Loucy (cell line): ENCODE data around the gene MYCN.
"Not testable (repeated sequence)": the region's sequence is repeated elsewhere in the genome, so short reads cannot be mapped to it uniquely, and the experiment has no call there.

Experiments
- H2AFZ ChIP-seq: fragments of 200-600 bp; sonication (generic); 2 replicates; pipeline ENCODE4 v1.6.0; 2016; ENCODE audit warnings: antibody characterized with exemption, mild to moderate bottlenecking, low read length, moderate library complexity
- H3F3A ChIP-seq: fragments of 200-600 bp; 2 replicates; pipeline ENCODE4 v1.6.0; 2016; ENCODE audit warnings: antibody characterized with exemption, low read depth, mild to moderate bottlenecking
- H3K27me3 ChIP-seq: fragments of 200-600 bp; sonication (generic); 2 replicates; pipeline ENCODE4 v1.6.1; 2014; ENCODE audit warnings: low read length, mild to moderate bottlenecking; ENCODE audit not compliant: insufficient read depth, poor library complexity, severe bottlenecking
- H3K36me3 ChIP-seq: fragments of 200-600 bp; sonication (generic); 2 replicates; pipeline ENCODE4 v1.6.1; 2016; ENCODE audit warnings: low read length; ENCODE audit not compliant: insufficient read depth
- H3K4me1 ChIP-seq: fragments of 200-600 bp; sonication (generic); 2 replicates; pipeline ENCODE4 v1.5.1; 2014; ENCODE audit warnings: low read length, mild to moderate bottlenecking; ENCODE audit not compliant: insufficient read depth, poor library complexity, severe bottlenecking
- H3K4me2 ChIP-seq: fragments of 200-600 bp; sonication (generic); 2 replicates; pipeline ENCODE4 v1.6.0; 2014; ENCODE audit warnings: antibody characterized with exemption, low read length, low read depth, mild to moderate bottlenecking; ENCODE audit not compliant: poor library complexity, severe bottlenecking
- H3K4me3 ChIP-seq: fragments of 200-600 bp; sonication (generic); 2 replicates; pipeline ENCODE4 v1.5.1; 2014; ENCODE audit warnings: low read length, mild to moderate bottlenecking, mixed read lengths; ENCODE audit not compliant: poor library complexity, severe bottlenecking
- H3K79me2 ChIP-seq: fragments of 200-600 bp; sonication (generic); 2 replicates; pipeline ENCODE4 v1.6.1; 2014; ENCODE audit warnings: low read length; ENCODE audit not compliant: insufficient read depth
- H3K9ac ChIP-seq: fragments of 200-600 bp; sonication (generic); 2 replicates; pipeline ENCODE4 v1.6.0; 2014; ENCODE audit warnings: mild to moderate bottlenecking, low read depth, low read length, moderate library complexity; ENCODE audit not compliant: poor library complexity, severe bottlenecking
- H3K9me2 ChIP-seq: fragments of 200-600 bp; sonication (generic); replicated peaks from 2 replicates; pipeline ENCODE4 v1.6.1; 2016; ENCODE audit warnings: low read depth, low read length, mixed read lengths
- H3K9me3 ChIP-seq: fragments of 200-600 bp; sonication (generic); 2 replicates; pipeline ENCODE4 v1.6.1; 2014; ENCODE audit warnings: mild to moderate bottlenecking, antibody characterized with exemption, low read length, low read depth; ENCODE audit not compliant: insufficient read depth
- H4K20me1 ChIP-seq: fragments of 200-600 bp; sonication (generic); 2 replicates; pipeline ENCODE4 v1.6.0; 2014; ENCODE audit warnings: antibody characterized with exemption, low read length, mild to moderate bottlenecking; ENCODE audit not compliant: insufficient read depth, poor library complexity, severe bottlenecking
- CTCF ChIP-seq: fragments of 200-600 bp; sonication (generic); conservative IDR thresholded peaks from 2 replicates; pipeline ENCODE4 v1.5.1; 2014; ENCODE audit warnings: mild to moderate bottlenecking, antibody characterized with exemption, low read length
- EZH2phosphoT487 ChIP-seq: fragments of 200-600 bp; IDR thresholded peaks from 2 replicates; pipeline ENCODE4 v1.6.1; 2018; ENCODE audit warnings: antibody characterized with exemption, mild to moderate bottlenecking, moderate library complexity, borderline replicate concordance

Gene MYCN

DNA sequence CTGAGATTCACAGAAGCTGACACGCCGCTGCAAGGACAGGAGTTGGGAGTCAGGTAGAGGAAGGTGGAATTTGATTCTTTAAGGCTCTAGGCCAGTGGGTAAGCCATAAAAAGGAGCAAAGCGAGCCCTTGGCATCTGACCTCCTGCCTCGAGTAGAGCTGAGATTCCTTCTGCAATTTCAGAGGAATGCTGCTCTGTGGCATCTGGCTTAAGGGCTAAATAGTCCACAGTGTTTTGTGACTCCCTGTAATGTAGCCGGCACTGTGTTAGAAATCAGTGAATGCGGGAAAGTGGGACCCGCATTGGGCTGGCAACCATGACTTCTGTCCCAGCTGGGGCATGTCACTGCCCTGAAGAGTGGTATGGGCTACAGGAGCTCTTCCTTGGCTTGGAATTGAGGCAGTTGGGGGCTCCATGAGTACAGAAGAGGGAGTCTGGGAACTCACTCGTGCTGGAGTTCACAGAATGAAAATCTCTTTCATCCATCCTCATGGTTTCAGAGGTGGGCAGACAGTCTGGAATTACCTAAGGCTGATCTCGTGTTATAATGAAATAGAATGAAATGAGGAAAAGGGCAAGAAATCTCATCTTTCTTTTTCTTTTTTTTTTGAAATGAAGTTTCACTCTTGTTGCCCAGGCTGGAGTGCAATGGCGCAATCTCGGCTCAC is 12.7 kb upstream of the MYCN start:
- Histone ChIP-seq H3K36me3 (no peaks in the 10 kb centered on the region), H3K9me3 (no peaks in the 10 kb centered on the region), H3K4me1 (no peaks in the 10 kb centered on the region), H3K9ac (no peak overlapping the region), H2AFZ (no peak overlapping the region), H3K4me3 (no peak overlapping the region), H3K4me2 (no peak overlapping the region), H3K79me2 (no peaks in the 10 kb centered on the region), H3F3A (no peaks in the 10 kb centered on the region), H3K9me2 (no peaks in the 10 kb centered on the region), H3K27me3 (no peaks in the 10 kb centered on the region), H4K20me1 (no peaks in the 10 kb centered on the region)
- TF ChIP-seq CTCF (no peak), EZH2phosphoT487 (no peak)

DNA sequence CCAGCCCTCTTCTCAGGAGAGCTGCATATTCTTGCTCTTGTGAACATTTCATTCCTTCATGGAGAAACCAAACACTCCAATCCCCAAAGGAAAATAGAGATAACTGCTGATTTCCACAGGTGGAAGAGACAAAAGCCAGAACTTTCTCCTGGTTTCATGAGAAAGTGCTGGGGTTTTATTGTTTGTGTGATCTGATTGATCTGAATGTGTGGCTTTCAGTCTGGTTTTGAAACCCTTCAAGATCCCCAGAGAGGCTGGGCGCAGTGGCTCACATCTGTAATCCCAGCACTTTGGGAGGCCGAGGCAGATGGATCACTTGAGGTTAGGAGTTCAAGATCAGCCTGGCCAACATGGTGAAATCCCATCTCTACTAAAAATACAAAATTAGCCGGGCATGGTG is 11.3 kb upstream of the MYCN start:
- not testable (repeated sequence) for H3K27me3 ChIP-seq, H3F3A ChIP-seq, H2AFZ ChIP-seq, H3K9me3 ChIP-seq, H4K20me1 ChIP-seq, H3K4me3 ChIP-seq, H3K4me1 ChIP-seq, H3K9ac ChIP-seq, H3K4me2 ChIP-seq, H3K79me2 ChIP-seq, H3K9me2 ChIP-seq, H3K36me3 ChIP-seq

DNA sequence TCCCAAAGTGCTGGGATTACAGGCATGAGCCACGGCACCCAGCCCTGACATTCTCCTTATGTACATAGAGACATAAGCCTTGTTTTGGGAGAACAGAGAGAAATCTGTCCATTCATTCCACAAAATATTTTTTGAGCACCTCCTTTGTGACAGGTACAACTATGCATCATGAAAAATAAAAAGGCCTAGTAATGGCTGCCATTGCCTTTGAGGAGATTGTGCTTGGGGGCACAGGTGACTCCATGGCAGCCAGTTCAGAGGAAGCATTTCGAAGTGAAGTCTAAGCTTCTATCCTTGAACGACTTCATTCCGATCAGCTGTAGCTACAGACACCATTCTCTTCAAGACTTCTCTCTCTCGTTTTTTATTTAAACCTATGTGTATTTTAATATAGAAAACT is 10.5 kb upstream of the MYCN start:
- Histone ChIP-seq H3K9me2 (no peaks in the 10 kb centered on the region), H2AFZ (no peak overlapping the region), H3K36me3 (no peaks in the 10 kb centered on the region), H3K9ac (no peak overlapping the region), H3K79me2 (no peaks in the 10 kb centered on the region), H3K4me1 (no peaks in the 10 kb centered on the region), H3F3A (no peaks in the 10 kb centered on the region), H4K20me1 (no peaks in the 10 kb centered on the region), H3K27me3 (no peaks in the 10 kb centered on the region), H3K9me3 (no peaks in the 10 kb centered on the region), H3K4me2 (no peak overlapping the region), H3K4me3 (no peak overlapping the region)
- TF ChIP-seq CTCF (no peak), EZH2phosphoT487 (no peak)

- H3K4me2 ChIP-seq = no peak overlapping the region
- no peaks in the 10 kb centered on the region for H3K4me1 ChIP-seq
- no peaks in the 10 kb centered on the region for H3K36me3 ChIP-seq
- H3F3A ChIP-seq = no peaks in the 10 kb centered on the region
- H3K79me2 ChIP-seq = no peaks in the 10 kb centered on the region
- no peaks in the 10 kb centered on the region for H3K27me3 ChIP-seq
- no peak overlapping the region for H3K4me3 ChIP-seq
- no peak overlapping the region for H2AFZ ChIP-seq
- no peaks in the 10 kb centered on the region for H3K9me3 ChIP-seq
- H3K9ac ChIP-seq = no peak overlapping the region
- TF ChIP-seq CTCF = no peak
- no peaks in the 10 kb centered on the region for H3K9me2 ChIP-seq
- H4K20me1 ChIP-seq = no peaks in the 10 kb centered on the region
These were observed 9.6 kb upstream of the MYCN start for GRCh38 chr2:15930589-15931318.
